Neuronal stem cell (in vitro differentiated cells): ENCODE measurements around the gene TRIM66.

Experiments used
- DNase-seq: peaks from one replicate; pipeline ENCODE4 v3.0.0-alpha.2; 2013; ENCODE audit warnings: low spot score
- H2AFZ ChIP-seq: one replicate; pipeline ENCODE4 v1.6.1; 2013; ENCODE audit warnings: mild to moderate bottlenecking, low read length, inconsistent platforms
- H2AK5ac ChIP-seq: 2 replicates; pipeline ENCODE4 v1.6.1; 2013; ENCODE audit warnings: low read depth, mild to moderate bottlenecking, inconsistent platforms, low read length, moderate library complexity, mixed read lengths
- H2BK120ac ChIP-seq: 2 replicates; pipeline ENCODE4 v1.6.1; 2013; ENCODE audit warnings: low read depth, mild to moderate bottlenecking, inconsistent platforms, low read length, moderate library complexity, mixed read lengths
- H2BK12ac ChIP-seq: one replicate; pipeline ENCODE4 v1.6.1; 2013; ENCODE audit warnings: low read length, inconsistent platforms
- H2BK15ac ChIP-seq: 2 replicates; pipeline ENCODE4 v1.6.1; 2013; ENCODE audit warnings: mild to moderate bottlenecking, low read length, inconsistent platforms, mixed read lengths
- H2BK5ac ChIP-seq: one replicate; pipeline ENCODE4 v1.6.1; 2013; ENCODE audit warnings: inconsistent platforms, mild to moderate bottlenecking, low read length, moderate library complexity
- H3K14ac ChIP-seq: one replicate; pipeline ENCODE4 v1.6.1; 2013; ENCODE audit warnings: low read length, inconsistent platforms
- H3K18ac ChIP-seq: 2 replicates; pipeline ENCODE4 v1.6.1; 2013; ENCODE audit warnings: low read length, inconsistent platforms
- H3K23ac ChIP-seq: 2 replicates; pipeline ENCODE4 v1.6.1; 2013; ENCODE audit warnings: low read depth, mild to moderate bottlenecking, mixed read lengths, low read length, inconsistent platforms; ENCODE audit not compliant: poor library complexity
- H3K27ac ChIP-seq: replicated peaks from 3 replicates; pipeline ENCODE4 v1.5.1; 2013; ENCODE audit warnings: low read length, inconsistent platforms
- H3K27me3 ChIP-seq, 3 experiments: 2 replicates each; pipeline ENCODE4 v1.6.1; 2013; ENCODE audit warnings: low read length in 3 of 3, mild to moderate bottlenecking in 2 of 3, inconsistent platforms in 1 of 3, low read depth in 1 of 3, mixed read lengths in 1 of 3, moderate library complexity in 1 of 3; ENCODE audit not compliant: control insufficient read depth in 3 of 3, insufficient read depth in 3 of 3
- H3K36me3 ChIP-seq, 2 donors: replicated peaks in 1 of 2; 2 replicates each; pipeline ENCODE4 v1.6.1; 2013; ENCODE audit warnings: low read length in 2 of 2; ENCODE audit not compliant: control insufficient read depth in 2 of 2, insufficient read depth in 2 of 2
- H3K4ac ChIP-seq: 2 replicates; pipeline ENCODE4 v1.6.1; 2013; ENCODE audit warnings: inconsistent platforms, mild to moderate bottlenecking, low read length, moderate library complexity
- H3K4me1 ChIP-seq, 2 donors: 1 replicate in 1 of 2; 2 replicates in 1 of 2; pipeline ENCODE4 v1.6.1; 2013; ENCODE audit warnings: low read length in 2 of 2, low read depth in 1 of 2; ENCODE audit not compliant: control insufficient read depth in 2 of 2, insufficient read depth in 1 of 2
- H3K4me2 ChIP-seq: one replicate; pipeline ENCODE4 v1.6.1; 2013; ENCODE audit warnings: mild to moderate bottlenecking, low read length, inconsistent platforms; ENCODE audit not compliant: insufficient read depth, poor library complexity, severe bottlenecking
- H3K4me3 ChIP-seq, 2 donors: 2 replicates each; pipeline ENCODE4 v1.5.1; 2013; ENCODE audit warnings: low read length in 2 of 2, mild to moderate bottlenecking in 2 of 2, inconsistent platforms in 1 of 2, moderate library complexity in 1 of 2
- H3K79me1 ChIP-seq: one replicate; pipeline ENCODE4 v1.6.1; 2013; ENCODE audit warnings: low read depth, mild to moderate bottlenecking, inconsistent platforms, low read length, moderate library complexity
- H3K9ac ChIP-seq: one replicate; pipeline ENCODE4 v1.6.1; 2013; ENCODE audit warnings: mild to moderate bottlenecking, low read depth, low read length, inconsistent platforms; ENCODE audit not compliant: poor library complexity
- H3K9me3 ChIP-seq, 2 donors: replicated peaks in 1 of 2; 2 replicates each; pipeline versions ENCODE3 to v1.6.1; 2013; ENCODE audit warnings: low read length in 2 of 2, mild to moderate bottlenecking in 2 of 2, inconsistent platforms in 1 of 2, low read depth in 1 of 2, mixed read lengths in 1 of 2, moderate library complexity in 1 of 2; ENCODE audit not compliant: control insufficient read depth in 2 of 2, insufficient read depth in 1 of 2
- H4K8ac ChIP-seq: one replicate; pipeline ENCODE4 v1.6.1; 2013; ENCODE audit warnings: low read depth, mild to moderate bottlenecking, inconsistent platforms, low read length, moderate library complexity
- H4K91ac ChIP-seq: one replicate; pipeline ENCODE4 v1.6.1; 2013; ENCODE audit warnings: low read length, low read depth, mild to moderate bottlenecking, inconsistent platforms; ENCODE audit not compliant: poor library complexity
- WGBS, 2 donors: extraction: QIAGEN DNeasy Blood & Tissue Kit; methylation state at CpG; one replicate each; pipeline ENCODE4 v1.1.7; 2013; ENCODE audit warnings: missing lambda C conversion rate in 2 of 2, mixed read lengths in 1 of 2; ENCODE audit not compliant: insufficient read length in 2 of 2, insufficient replicate concordance in 1 of 2; ENCODE audit errors: extremely low coverage in 2 of 2; 5-methylcytosine and 5-hydroxymethylcytosine counted together

Gene TRIM66

DNA sequence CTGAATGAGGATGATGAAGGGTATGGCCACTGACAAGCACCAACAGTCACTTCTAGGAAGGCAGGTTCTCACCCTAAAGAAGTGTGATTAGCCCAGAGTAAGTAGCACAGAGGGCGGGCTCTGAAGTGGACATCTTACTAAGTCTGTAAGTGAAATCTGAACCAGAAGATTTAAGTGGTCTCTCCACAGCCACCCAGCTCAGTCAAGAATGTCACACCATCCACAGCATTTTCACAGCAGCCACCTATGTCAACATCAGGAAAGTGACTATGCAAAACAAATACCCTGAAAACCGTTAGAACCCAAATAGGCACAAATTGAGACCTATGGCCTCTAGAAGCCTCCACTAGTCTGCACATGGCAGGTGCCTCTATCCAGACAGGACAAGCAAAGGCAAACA, 65.4 kb downstream of the TRIM66 start:
- Histone ChIP-seq H3K36me3 (peaks cover 0 to 6% of the 10 kb centered on the region in 2 donors), H3K9me3 (no peaks in the 10 kb centered on the region), H3K27me3 (no peaks in the 10 kb centered on the region), H4K8ac (no peak overlapping the region), H2BK5ac (no peak overlapping the region), H3K23ac (no peak overlapping the region), H3K18ac (no peak overlapping the region), H2BK120ac (no peak overlapping the region), H3K79me1 (no peaks in the 10 kb centered on the region), H4K91ac (no peak overlapping the region), H2BK15ac (no peak overlapping the region), H3K4me2 (no peak overlapping the region), H3K4me3 (no peak overlapping the region), H2AK5ac (no peak overlapping the region), H2BK12ac (no peak overlapping the region), H3K14ac (no peak overlapping the region), H2AFZ (no peak overlapping the region), H3K4ac (no peak overlapping the region), H3K4me1 (peaks cover 0 to 7% of the 10 kb centered on the region in 2 donors), H3K9ac (no peak overlapping the region), H3K27ac (no peak overlapping the region)
- DNase-seq = no peak
- WGBS, 2 donors = no CpG with 5 or more reads among the region's 2 CpGs

DNA sequence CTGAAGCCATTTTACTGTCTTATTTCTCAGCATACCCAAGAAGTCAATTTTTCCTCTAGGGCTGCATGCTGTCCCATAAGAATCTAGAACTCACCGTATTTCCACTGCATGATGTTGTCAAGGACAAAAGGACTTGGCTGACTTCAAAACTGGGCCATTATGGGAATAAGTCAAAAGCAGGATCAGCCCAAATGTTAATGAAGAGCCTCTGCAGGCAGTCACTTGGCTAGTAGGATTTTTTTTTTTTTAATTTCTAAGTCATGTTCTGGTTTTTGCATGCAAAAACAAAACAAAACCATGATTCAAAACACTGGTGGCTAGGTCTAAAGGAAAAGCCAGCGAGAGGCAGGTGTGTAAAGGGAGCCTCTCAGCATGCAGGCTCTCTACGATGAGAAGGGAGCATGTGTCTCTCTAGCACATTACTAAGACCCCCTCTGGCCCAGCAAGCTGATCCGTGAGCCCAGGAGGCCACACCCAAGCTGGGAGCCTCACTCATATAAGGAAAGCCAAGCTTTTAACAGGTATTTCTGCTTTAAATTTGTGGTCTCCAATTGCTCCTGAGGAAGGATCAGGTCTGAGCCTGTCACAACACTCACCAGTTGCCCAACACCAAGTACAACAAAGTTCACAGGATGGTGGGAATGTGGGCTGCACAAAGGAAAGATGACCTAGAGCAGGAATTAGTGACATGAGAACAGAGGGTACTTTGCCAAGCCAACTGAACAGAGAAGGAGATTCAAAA, 67.0 kb downstream of the TRIM66 start:
- Histone ChIP-seq H3K18ac (no peak overlapping the region), H4K8ac (no peak overlapping the region), H3K4ac (no peak overlapping the region), H3K36me3 (peaks cover 0 to 6% of the 10 kb centered on the region in 2 donors), H3K4me3 (no peak overlapping the region), H3K79me1 (no peaks in the 10 kb centered on the region), H2BK120ac (no peak overlapping the region), H3K23ac (no peak overlapping the region), H3K14ac (no peak overlapping the region), H2AK5ac (no peak overlapping the region), H3K27ac (no peak overlapping the region), H3K9me3 (no peaks in the 10 kb centered on the region), H3K27me3 (no peaks in the 10 kb centered on the region), H3K4me2 (no peak overlapping the region), H2AFZ (no peak overlapping the region), H2BK15ac (no peak overlapping the region), H3K9ac (no peak overlapping the region), H2BK12ac (no peak overlapping the region), H3K4me1 (peaks cover 1 to 12% of the 10 kb centered on the region in 2 donors), H4K91ac (no peak overlapping the region), H2BK5ac (no peak overlapping the region)
- no CpG with 5 or more reads among the region's 4 CpGs for WGBS, 2 donors
- DNase-seq = no peak

DNA sequence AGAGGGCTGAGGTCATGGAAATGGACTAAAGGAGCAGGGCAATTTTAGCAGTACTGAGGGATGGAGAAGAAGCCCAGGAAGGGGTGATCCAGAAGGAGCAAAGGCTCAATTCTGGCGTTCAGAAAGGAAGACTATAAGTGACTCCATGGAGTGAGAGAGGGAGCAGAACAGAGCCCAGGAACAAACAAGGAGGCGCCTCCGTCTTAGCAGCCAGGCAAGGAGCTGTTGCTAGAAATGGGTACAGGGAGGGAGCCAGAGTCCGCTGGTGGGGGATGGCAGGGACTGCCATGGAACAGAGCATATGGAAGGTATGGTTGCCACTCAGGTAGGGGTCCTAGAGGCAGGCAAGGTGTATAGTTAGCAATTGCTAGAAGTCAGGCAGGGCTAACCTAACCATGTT, 68.0 kb downstream of the TRIM66 start:
- WGBS, 2 donors = no CpG with 5 or more reads among the region's 4 CpGs
- Histone ChIP-seq H3K27ac (no peak overlapping the region), H2BK12ac (no peak overlapping the region), H2AFZ (no peak overlapping the region), H3K23ac (no peak overlapping the region), H3K79me1 (no peaks in the 10 kb centered on the region), H2BK120ac (no peak overlapping the region), H3K9me3 (no peaks in the 10 kb centered on the region), H2AK5ac (no peak overlapping the region), H3K36me3 (peaks cover 0 to 6% of the 10 kb centered on the region in 2 donors), H3K27me3 (no peaks in the 10 kb centered on the region), H4K91ac (no peak overlapping the region), H2BK15ac (no peak overlapping the region), H4K8ac (no peak overlapping the region), H3K9ac (no peak overlapping the region), H3K4ac (no peak overlapping the region), H3K4me3 (no peak overlapping the region), H3K4me2 (no peak overlapping the region), H3K14ac (no peak overlapping the region), H3K18ac (no peak overlapping the region), H2BK5ac (no peak overlapping the region), H3K4me1 (peaks cover 1 to 12% of the 10 kb centered on the region in 2 donors)
- no peak for DNase-seq

DNA sequence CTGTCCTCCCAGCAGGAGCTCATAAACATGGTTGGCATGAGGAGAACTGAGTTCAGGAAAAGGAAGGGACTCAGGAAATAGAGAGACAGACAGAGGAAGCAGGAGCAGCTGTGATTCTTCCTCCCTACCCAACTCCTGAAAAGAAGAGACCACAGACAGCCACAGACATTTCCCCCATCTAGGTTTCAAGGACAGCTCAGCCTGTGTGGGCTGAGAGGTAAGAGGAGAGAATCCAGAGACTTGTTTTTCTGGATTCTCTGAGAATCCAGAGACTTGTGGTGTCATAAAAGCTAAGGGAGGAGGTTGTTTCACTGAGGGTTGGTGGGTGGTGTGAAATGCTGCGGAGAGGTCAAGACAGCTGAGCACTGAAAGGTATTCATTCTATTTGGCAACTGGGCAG, 69.4 kb downstream of the TRIM66 start:
- Histone ChIP-seq H3K9ac (no peak overlapping the region), H3K9me3 (no peaks in the 10 kb centered on the region), H3K14ac (no peak overlapping the region), H3K4me3 (no peak overlapping the region), H3K4ac (no peak overlapping the region), H3K27me3 (no peaks in the 10 kb centered on the region), H2BK12ac (no peak overlapping the region), H2BK120ac (no peak overlapping the region), H3K18ac (no peak overlapping the region), H3K79me1 (no peaks in the 10 kb centered on the region), H2AK5ac (no peak overlapping the region), H3K23ac (no peak overlapping the region), H4K91ac (no peak overlapping the region), H3K4me1 (peaks cover 1 to 12% of the 10 kb centered on the region in 2 donors), H2BK5ac (no peak overlapping the region), H3K4me2 (no peak overlapping the region), H2AFZ (no peak overlapping the region), H3K36me3 (peaks cover 0 to 6% of the 10 kb centered on the region in 2 donors), H2BK15ac (no peak overlapping the region), H4K8ac (no peak overlapping the region), H3K27ac (no peak overlapping the region)
- no CpG with 5 or more reads among the region's 1 CpG for WGBS, 2 donors
- DNase-seq = no peak
